ENCODE data around the gene CLDN18. TPM values are rescaled to one million over a fixed set of nuclear protein-coding genes. Genes with fewer than 3 reads are reported as not detected.

CLDN18 gene
- total and polyA plus RNA-seq, 10 of the 15 experiments (the other 5 are each of a cell fraction or from before 2014, with no cell fraction given) = 0.05 to 0.28 (median 0.18) TPM; not detected in 1

DNA sequence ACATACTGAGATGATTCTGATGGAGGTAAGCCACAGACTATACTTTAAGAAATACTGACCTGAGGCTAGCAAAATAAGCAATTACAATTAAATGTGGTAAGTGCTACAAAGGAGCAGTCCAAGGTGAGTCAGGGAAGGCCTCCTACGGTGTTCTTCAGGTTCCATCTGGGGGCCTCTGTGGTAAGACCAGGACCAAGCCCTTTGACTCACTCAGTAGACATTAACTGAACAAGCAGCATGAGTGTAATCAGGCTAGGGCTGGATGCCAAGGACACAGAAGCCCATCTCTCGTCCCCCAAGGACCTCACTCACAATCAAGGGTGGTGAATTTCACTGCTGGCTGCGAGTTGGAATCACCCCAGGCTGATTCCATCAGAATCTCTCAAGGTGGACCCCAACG, 68.1 kb downstream of the CLDN18 start:
- BruUV-seq (replicated peaks) = no TSS peak
- ChIA-PET CTCF (no interaction called here), POLR2A (no interaction called here), SMC1A (ENCODE audit: uncharacterized antibody, unreplicated experiment) (interaction anchor here (0.6 kb wide), 1 partner anchor 1755 kb away, joined by 4 read pairs; no protein-coding TSS in a partner anchor), RAD21 (ENCODE audit: unreplicated experiment) (no interaction called here)
- ATAC-seq (no peak), DNase-seq (ENCODE audit: low read depth, low spot score) (no peak), FAIRE-seq (no peak)
- Histone ChIP-seq H3K27me3 (replicated peaks in 1 of 2; ENCODE audit: control insufficient read depth in 2 of 2, insufficient read depth in 2 of 2, low read length in 1 of 2) (peaks cover 0 to 2% of the 10 kb centered on the region in 2 experiments; a peak in 2 of 4 replicates), H3K4me1 (ENCODE audit: control insufficient read depth, insufficient read depth, low read length) (peaks cover 2% of the 10 kb centered on the region), H3K27ac (ENCODE audit: control insufficient read depth, insufficient read depth) (no peak overlapping the region), H3K36me3 (ENCODE audit: control insufficient read depth in 2 of 2, insufficient read depth in 2 of 2, low read length in 1 of 2) (no peaks in the 10 kb centered on the region), H3K9me3 (replicated peaks; ENCODE audit: control insufficient read depth, insufficient read depth, low read length) (no peaks in the 10 kb centered on the region), H4K20me1 (ENCODE audit: control insufficient read depth, insufficient read depth) (no peaks in the 10 kb centered on the region), H2AFZ (ENCODE audit: control insufficient read depth, low read depth, low read length) (no peak overlapping the region), H3K4me2 (ENCODE audit: control insufficient read depth, insufficient read depth) (no peak overlapping the region), H3K79me2 (ENCODE audit: control insufficient read depth, insufficient read depth, low read length) (no peaks in the 10 kb centered on the region), H3K9ac (ENCODE audit: control insufficient read depth, insufficient read depth, low read length) (no peak overlapping the region), H3K4me3 (no peak overlapping the region)
- intact Hi-C loops (cut with micrococcal nuclease; ENCODE audit: unreplicated experiment) = no loop called here
- in situ Hi-C loops (cut with MboI) = no loop called here
- WGBS (ENCODE audit: insufficient coverage, insufficient replicate concordance, low lambda C conversion rate, missing lambda C conversion rate) = 4% methylated on average over 4 of the region's 4 CpGs
- TF ChIP-seq SMARCA5 (IDR thresholded peaks at IDR 0.05) (no peak), ZBTB33 (IDR thresholded peaks at IDR 0.05) (no peak), SIN3A (IDR thresholded peaks at IDR 0.05; ENCODE audit: low read depth, low read length) (no peak), STAT3 (IDR thresholded peaks at IDR 0.05; ENCODE audit: low read depth, low read length) (no peak), HCFC1 (IDR thresholded peaks at IDR 0.05; ENCODE audit: low read length) (no peak), ESRRA (IDR thresholded peaks at IDR 0.05; ENCODE audit: low read length) (no peak), RUNX3 (IDR thresholded peaks at IDR 0.05; ENCODE audit: low read length) (no peak), SMAD5 (IDR thresholded peaks at IDR 0.05; ENCODE audit: low read depth) (no peak)
- TF ChIP-seq, protein P1, sequence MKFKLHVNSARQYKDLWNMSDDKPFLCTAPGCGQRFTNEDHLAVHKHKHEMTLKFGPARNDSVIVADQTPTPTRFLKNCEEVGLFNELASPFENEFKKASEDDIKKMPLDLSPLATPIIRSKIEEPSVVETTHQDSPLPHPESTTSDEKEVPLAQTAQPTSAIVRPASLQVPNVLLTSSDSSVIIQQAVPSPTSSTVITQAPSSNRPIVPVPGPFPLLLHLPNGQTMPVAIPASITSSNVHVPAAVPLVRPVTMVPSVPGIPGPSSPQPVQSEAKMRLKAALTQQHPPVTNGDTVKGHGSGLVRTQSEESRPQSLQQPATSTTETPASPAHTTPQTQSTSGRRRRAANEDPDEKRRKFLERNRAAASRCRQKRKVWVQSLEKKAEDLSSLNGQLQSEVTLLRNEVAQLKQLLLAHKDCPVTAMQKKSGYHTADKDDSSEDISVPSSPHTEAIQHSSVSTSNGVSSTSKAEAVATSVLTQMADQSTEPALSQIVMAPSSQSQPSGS (IDR thresholded peaks at IDR 0.05; ENCODE audit: low read length) = no peak

Measured in GM12878 (cell line).